ENCODE measurements around the gene ASCC2.

DNA sequence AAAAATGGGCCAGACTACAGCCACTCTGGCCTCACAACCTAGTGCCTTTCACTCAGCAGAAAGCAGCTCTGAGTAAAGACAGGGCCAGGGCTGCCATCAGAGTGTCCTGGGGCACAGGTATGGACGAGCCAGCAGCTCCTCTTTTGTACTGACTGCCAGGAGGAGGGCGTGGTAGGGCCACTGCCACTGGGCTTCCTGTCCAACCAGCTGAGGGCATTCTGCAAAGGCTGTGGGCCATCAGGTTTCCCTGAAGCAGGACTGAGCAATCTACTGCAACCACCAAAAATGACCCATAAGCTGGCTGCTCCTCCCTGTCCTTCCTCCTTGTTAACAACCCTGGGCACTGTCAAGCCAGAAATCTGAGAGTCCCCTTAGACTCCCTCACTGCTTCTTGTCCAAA is 33.1 kb downstream of the ASCC2 start:
- TF ChIP-seq, protein P1, sequence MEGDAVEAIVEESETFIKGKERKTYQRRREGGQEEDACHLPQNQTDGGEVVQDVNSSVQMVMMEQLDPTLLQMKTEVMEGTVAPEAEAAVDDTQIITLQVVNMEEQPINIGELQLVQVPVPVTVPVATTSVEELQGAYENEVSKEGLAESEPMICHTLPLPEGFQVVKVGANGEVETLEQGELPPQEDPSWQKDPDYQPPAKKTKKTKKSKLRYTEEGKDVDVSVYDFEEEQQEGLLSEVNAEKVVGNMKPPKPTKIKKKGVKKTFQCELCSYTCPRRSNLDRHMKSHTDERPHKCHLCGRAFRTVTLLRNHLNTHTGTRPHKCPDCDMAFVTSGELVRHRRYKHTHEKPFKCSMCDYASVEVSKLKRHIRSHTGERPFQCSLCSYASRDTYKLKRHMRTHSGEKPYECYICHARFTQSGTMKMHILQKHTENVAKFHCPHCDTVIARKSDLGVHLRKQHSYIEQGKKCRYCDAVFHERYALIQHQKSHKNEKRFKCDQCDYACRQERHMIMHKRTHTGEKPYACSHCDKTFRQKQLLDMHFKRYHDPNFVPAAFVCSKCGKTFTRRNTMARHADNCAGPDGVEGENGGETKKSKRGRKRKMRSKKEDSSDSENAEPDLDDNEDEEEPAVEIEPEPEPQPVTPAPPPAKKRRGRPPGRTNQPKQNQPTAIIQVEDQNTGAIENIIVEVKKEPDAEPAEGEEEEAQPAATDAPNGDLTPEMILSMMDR (IDR thresholded peaks at IDR 0.05 in 4 of 5, conservative IDR thresholded peaks at IDR 0.05 in 1 of 5) = no peak
- TF ChIP-seq POLR2A (IDR thresholded peaks at IDR 0.05) = no peak

Measured in gastrocnemius medialis (tissue), 4 donors.